IMR-90 (cell line): ENCODE data around the gene KCNJ16. TPM values are rescaled to one million over a fixed set of nuclear protein-coding genes. Genes with fewer than 3 reads are reported as not detected.

Source experiments
- ATAC-seq: fragments of 200-7000 bp; cut with Tn5 transposase; 2 replicates; pipeline ENCODE4 v1.9.1; 2020; ENCODE audit warnings: low read depth, mild to moderate bottlenecking, moderate library complexity
- BruUV-seq: library from RNA; stranded (reverse); fragments of 400-500 nt; replicated peaks from 2 replicates; lab custom pipeline; 2021; lab: Mats Ljungman, UMichigan
- CTCF ChIA-PET: fragments of 300-600 bp; formaldehyde crosslinking; extraction: SDS; loops from one replicate; lab custom pipeline; 2021; ENCODE audit warnings: antibody characterized with exemption; lab: Yijun Ruan, JAX
- POLR2A ChIA-PET: fragments of 300-600 bp; sonication (Branson Sonifier 250); formaldehyde crosslinking; loops from one replicate; lab custom pipeline; 2022; ENCODE audit warnings: antibody characterized with exemption; ENCODE audit not compliant: unreplicated experiment; lab: Charles Lee
- DNase-seq: peaks from one replicate; pipeline ENCODE4 v3.0.0; 2013
- H2AFZ ChIP-seq: replicated peaks from 2 replicates; pipeline ENCODE3; 2013; ENCODE audit warnings: low read length, mild to moderate bottlenecking; ENCODE audit not compliant: poor library complexity
- H2AK5ac ChIP-seq: 2 replicates; pipeline ENCODE4 v1.6.1; 2013; ENCODE audit warnings: low read depth, low read length, inconsistent platforms
- H2AK9ac ChIP-seq: replicated peaks from 2 replicates; pipeline ENCODE3; 2013; ENCODE audit warnings: mild to moderate bottlenecking, low read depth, low read length, moderate library complexity; ENCODE audit not compliant: poor library complexity
- H2BK120ac ChIP-seq: 2 replicates; pipeline ENCODE4 v1.6.1; 2013; ENCODE audit warnings: low read depth, low read length, inconsistent platforms
- H2BK15ac ChIP-seq: 3 replicates; pipeline ENCODE4 v1.6.1; 2013; ENCODE audit warnings: low read depth, low read length, inconsistent platforms
- H2BK20ac ChIP-seq: 2 replicates; pipeline ENCODE4 v1.6.1; 2013; ENCODE audit warnings: low read depth, mild to moderate bottlenecking, inconsistent platforms, low read length, moderate library complexity
- H2BK5ac ChIP-seq: 2 replicates; pipeline ENCODE4 v1.6.1; 2013; ENCODE audit warnings: mild to moderate bottlenecking, low read depth, low read length, inconsistent platforms; ENCODE audit not compliant: poor library complexity, severe bottlenecking
- H3K14ac ChIP-seq: replicated peaks from 2 replicates; pipeline ENCODE4 v1.6.1; 2013; ENCODE audit warnings: low read depth, low read length, inconsistent platforms
- H3K18ac ChIP-seq: 2 replicates; pipeline ENCODE4 v1.6.1; 2013; ENCODE audit warnings: low read depth, low read length, control low read depth
- H3K23ac ChIP-seq: 2 replicates; pipeline ENCODE4 v1.6.1; 2013; ENCODE audit warnings: low read depth, low read length, inconsistent platforms
- H3K27ac ChIP-seq: 2 replicates; pipeline ENCODE4 v1.5.1; 2013; ENCODE audit warnings: mild to moderate bottlenecking, control low read depth, low read length; ENCODE audit not compliant: insufficient read depth
- H3K27me3 ChIP-seq: 2 replicates; pipeline ENCODE4 v1.6.1; 2013; ENCODE audit warnings: low read length; ENCODE audit not compliant: control insufficient read depth, insufficient read depth
- H3K36me3 ChIP-seq: 2 replicates; pipeline ENCODE4 v1.6.1; 2013; ENCODE audit warnings: low read length, mixed read lengths; ENCODE audit not compliant: control insufficient read depth, insufficient read depth
- H3K4ac ChIP-seq: 2 replicates; pipeline ENCODE4 v1.6.1; 2013; ENCODE audit warnings: low read depth, low read length, inconsistent platforms
- H3K4me1 ChIP-seq: 2 replicates; pipeline ENCODE4 v1.6.1; 2013; ENCODE audit warnings: low read length, mixed read lengths; ENCODE audit not compliant: control insufficient read depth, insufficient read depth
- H3K4me2 ChIP-seq: 2 replicates; pipeline ENCODE4 v1.6.1; 2013; ENCODE audit warnings: low read depth, mild to moderate bottlenecking, control low read depth, low read length, moderate library complexity
- H3K4me3 ChIP-seq: 2 replicates; pipeline ENCODE4 v1.5.1; 2013; ENCODE audit warnings: low read depth, mild to moderate bottlenecking, control low read depth, low read length, moderate library complexity; ENCODE audit not compliant: insufficient read depth
- H3K56ac ChIP-seq: 2 replicates; pipeline ENCODE4 v1.6.1; 2013; ENCODE audit warnings: low read length, inconsistent platforms; ENCODE audit not compliant: insufficient read depth; ENCODE audit errors: extremely low read depth
- H3K79me1 ChIP-seq, 2 experiments: 2 replicates each; pipeline ENCODE4 v1.6.1; 2013; ENCODE audit warnings: low read length in 2 of 2, inconsistent platforms in 1 of 2, low read depth in 1 of 2
- H3K9ac ChIP-seq: 2 replicates; pipeline ENCODE4 v1.6.1; 2013; ENCODE audit warnings: low read depth, low read length, control low read depth
- H3K9me1 ChIP-seq: 2 replicates; pipeline ENCODE4 v1.6.1; 2013; ENCODE audit warnings: low read length, inconsistent platforms; ENCODE audit not compliant: insufficient read depth
- H3K9me3 ChIP-seq: 2 replicates; pipeline ENCODE4 v1.6.1; 2013; ENCODE audit warnings: low read length; ENCODE audit not compliant: control insufficient read depth, insufficient read depth
- H4K20me1 ChIP-seq: 2 replicates; pipeline ENCODE4 v1.6.1; 2013; ENCODE audit warnings: low read length, inconsistent platforms; ENCODE audit not compliant: insufficient read depth
- H4K5ac ChIP-seq: 2 replicates; pipeline ENCODE4 v1.6.1; 2013; ENCODE audit warnings: mild to moderate bottlenecking, low read depth, low read length, control low read depth
- H4K8ac ChIP-seq, 2 experiments: 2 replicates each; pipeline ENCODE4 v1.6.1; 2013; ENCODE audit warnings: low read depth in 2 of 2, low read length in 2 of 2, control low read depth in 1 of 2, inconsistent platforms in 1 of 2
- H4K91ac ChIP-seq: 2 replicates; pipeline ENCODE4 v1.6.1; 2013; ENCODE audit warnings: low read depth, low read length, inconsistent platforms; ENCODE audit not compliant: insufficient read depth
- BHLHE40 ChIP-seq: fragments of 150-350 bp; IDR thresholded peaks from 2 replicates; pipeline ENCODE4 v1.6.1; 2016; ENCODE audit warnings: mild to moderate bottlenecking, low read depth, low read length
- FOS ChIP-seq: fragments of 150-350 bp; IDR thresholded peaks from 2 replicates; pipeline ENCODE4 v1.6.1; 2016; ENCODE audit warnings: low read depth, low read length
- MAZ ChIP-seq: IDR thresholded peaks from 2 replicates; pipeline ENCODE4 v1.6.1; 2012; ENCODE audit warnings: low read depth, mild to moderate bottlenecking, low read length, improper control_type of control experiment, moderate library complexity, borderline replicate concordance
- MXI1 ChIP-seq: IDR thresholded peaks from 2 replicates; pipeline ENCODE4 v1.6.1; 2012; ENCODE audit warnings: low read depth, mild to moderate bottlenecking, low read length, moderate library complexity, borderline replicate concordance
- NFE2L2 ChIP-seq: fragments of 150-350 bp; IDR thresholded peaks from 2 replicates; pipeline ENCODE4 v1.6.1; 2016; ENCODE audit warnings: low read depth, mild to moderate bottlenecking, low read length
- RCOR1 ChIP-seq: IDR thresholded peaks from 2 replicates; pipeline ENCODE4 v1.6.1; 2012; ENCODE audit warnings: mild to moderate bottlenecking, low read length, improper control_type of control experiment; ENCODE audit not compliant: insufficient replicate concordance
- SMC3 ChIP-seq: fragments of 150-350 bp; IDR thresholded peaks from 2 replicates; pipeline ENCODE4 v1.6.1; 2016; ENCODE audit warnings: low read depth, mild to moderate bottlenecking, antibody characterized with exemption, low read length, moderate library complexity
- WGBS, 2 experiments: methylation state at CpG; one replicate each; pipeline versions ENCODE4 v1.1.5 to v1.1.7; 2013; ENCODE audit warnings: missing lambda C conversion rate in 2 of 2; ENCODE audit not compliant: insufficient read length in 1 of 2; ENCODE audit errors: extremely low coverage in 2 of 2; 5-methylcytosine and 5-hydroxymethylcytosine counted together
- dilution Hi-C: fragments of 300-500 bp; cut with HindIII; formaldehyde crosslinking; loops from one replicate; pipeline ENCODE4 v1.14.3; 2018; ENCODE audit warnings: low sequenced_read_pairs; ENCODE audit not compliant: unreplicated experiment
- in situ Hi-C: fragments of 300-500 bp; cut with MboI; formaldehyde crosslinking; loops from 3 replicates; pipeline ENCODE4 v1.14.3; 2019; ENCODE audit warnings: low sequenced_read_pairs, inconsistent platforms, mixed read lengths
- intact Hi-C: fragments of 100-400 bp; cut with micrococcal nuclease; formaldehyde crosslinking; loops from 2 replicates; pipeline ENCODE4 v1.10.0; 2022
- polyA plus RNA-seq, 3 experiments: library from polyadenylated mRNA; depleted of rRNA; stranded (reverse); fragments of >200 nt; gene quantifications; 2 replicates each; pipeline ENCODE4 v1.2.3, GENCODE V29; 2012; ENCODE audit warnings: low replicate concordance in 1 of 3
- total RNA-seq: library from RNA; depleted of rRNA; stranded (reverse); fragments of >200 nt; gene quantifications from 2 replicates; pipeline ENCODE4 v1.2.3, GENCODE V29; 2012

KCNJ16 gene
- total and polyA plus RNA-seq, 2 of the 4 experiments (the other 2 are of a cell fraction), result not detected

DNA sequence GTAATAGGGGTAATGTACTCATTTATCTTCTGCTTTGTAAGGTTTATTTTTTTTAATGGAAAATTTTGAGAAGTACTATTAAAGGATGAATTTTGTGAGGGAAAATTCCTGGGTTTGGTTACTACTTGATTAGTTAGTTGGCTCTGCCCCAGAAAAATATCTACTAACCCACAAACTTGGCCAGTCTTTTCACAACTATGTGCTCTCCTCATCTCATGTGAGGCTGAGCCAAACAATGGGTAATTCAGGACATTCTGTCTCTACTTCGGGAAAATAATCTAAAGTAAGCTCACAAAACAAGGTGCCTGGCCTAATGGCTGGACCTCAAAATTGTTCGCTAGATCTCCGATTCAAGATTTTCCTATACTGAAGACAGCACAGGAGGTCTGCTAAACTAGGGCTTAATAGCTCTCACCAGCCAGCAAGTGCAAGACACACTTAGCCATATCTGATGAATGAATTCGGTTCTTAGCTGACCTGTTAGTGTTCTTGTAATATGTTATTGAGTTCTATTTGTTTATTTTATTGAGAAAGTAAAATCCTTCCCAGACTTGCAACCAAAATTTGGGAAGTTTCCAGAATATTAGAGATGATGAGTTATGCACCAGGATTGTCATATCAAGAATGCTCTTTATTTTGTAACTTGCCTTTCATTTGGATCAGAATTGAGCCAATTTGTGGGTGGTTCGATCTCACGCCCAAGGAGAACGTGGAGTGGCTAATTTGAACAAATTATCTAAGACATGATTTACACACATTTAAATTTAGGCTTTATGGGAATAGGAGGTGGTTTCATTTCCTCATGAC, 5.7 kb downstream of the KCNJ16 start (continued):
- no peak for TF ChIP-seq RCOR1

DNA sequence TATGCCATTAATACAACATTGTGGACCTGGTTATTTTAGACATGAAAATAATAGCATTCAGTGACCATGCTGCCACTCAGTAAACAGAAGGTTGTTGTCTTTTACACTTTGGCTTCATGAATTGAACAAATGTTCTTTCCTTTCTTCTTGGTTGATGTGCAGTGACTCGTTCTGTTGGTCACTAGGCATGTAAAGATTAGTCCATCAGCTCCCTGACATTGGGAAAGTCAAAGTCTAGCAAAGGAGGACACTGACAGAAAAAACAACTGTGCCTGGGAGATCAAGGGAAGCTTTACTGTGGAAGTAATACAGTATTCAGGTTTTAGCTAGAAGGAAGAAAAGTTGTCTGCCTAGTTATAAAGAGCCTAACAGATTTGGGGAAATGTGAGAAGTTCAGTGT, 6.9 kb downstream of the KCNJ16 start:
- Histone ChIP-seq H2BK20ac (no peak overlapping the region), H3K4me3 (no peak overlapping the region), H3K27ac (no peak overlapping the region), H3K18ac (no peak overlapping the region), H3K9ac (no peak overlapping the region), H3K36me3 (no peaks in the 10 kb centered on the region), H3K79me1 (no peaks in the 10 kb centered on the region), H4K91ac (no peak overlapping the region), H4K5ac (no peak overlapping the region), H3K14ac (no peak overlapping the region), H2AK9ac (no peak overlapping the region), H3K4me2 (no peak overlapping the region), H2BK15ac (no peak overlapping the region), H2AK5ac (no peak overlapping the region), H3K9me3 (no peaks in the 10 kb centered on the region), H4K20me1 (no peaks in the 10 kb centered on the region), H2BK5ac (no peak overlapping the region), H2AFZ (no peak overlapping the region), H2BK120ac (no peak overlapping the region), H4K8ac (no peak overlapping the region), H3K56ac (no peak overlapping the region), H3K27me3 (no peaks in the 10 kb centered on the region; the same call in 1 of the 2 replicates), H3K23ac (no peak overlapping the region), H3K4me1 (no peaks in the 10 kb centered on the region), H3K4ac (no peak overlapping the region), H3K9me1 (no peaks in the 10 kb centered on the region)
- in situ Hi-C loops (no loop called here), dilution Hi-C loops (no loop called here), intact Hi-C loops (no loop called here)
- no CpG with 5 or more reads among the region's 1 CpG for WGBS, 2 experiments
- no TSS peak for BruUV-seq
- no peak for DNase-seq
- ChIA-PET CTCF (no interaction called here), POLR2A (no interaction called here)
- ATAC-seq, result no peak
- TF ChIP-seq MAZ (no peak), RCOR1 (no peak), FOS (no peak), BHLHE40 (no peak), NFE2L2 (no peak), SMC3 (no peak), MXI1 (no peak)
